CD14-positive monocyte (primary cell): Measurements from ENCODE around the gene DENND1A. TPM values are rescaled to one million over a fixed set of nuclear protein-coding genes. Genes with fewer than 3 reads are reported as not detected.

Source experiments
- DNase-seq, 3 donors: peaks; one replicate each; pipeline ENCODE4 v3.0.0-alpha.2; 2011 to 2022
- H2AFZ ChIP-seq: 2 replicates; pipeline ENCODE4 v1.6.0; 2012; ENCODE audit warnings: mild to moderate bottlenecking, low read depth, low read length, inconsistent platforms; ENCODE audit not compliant: insufficient read depth, poor library complexity, severe bottlenecking
- H3K27ac ChIP-seq, 2 donors: 1 replicate in 1 of 2; 2 replicates in 1 of 2; pipeline ENCODE4 v1.5.1; 2012 to 2013; ENCODE audit warnings: low read length in 2 of 2, control low read depth in 1 of 2, inconsistent platforms in 1 of 2, low read depth in 1 of 2, mild to moderate bottlenecking in 1 of 2
- H3K27me3 ChIP-seq, 2 donors: one replicate each; pipeline versions ENCODE4 v1.6.0 to v1.6.1; 2011 to 2013; ENCODE audit warnings: low read length in 2 of 2; ENCODE audit not compliant: control insufficient read depth in 2 of 2, insufficient read depth in 2 of 2
- H3K36me3 ChIP-seq, 2 donors: replicated peaks in 1 of 2; 1 replicate in 1 of 2; 2 replicates in 1 of 2; pipeline versions ENCODE4 v1.5.1 to v1.6.1; 2012 to 2013; ENCODE audit warnings: low read length in 2 of 2, control low read depth in 1 of 2, inconsistent platforms in 1 of 2, mild to moderate bottlenecking in 1 of 2; ENCODE audit not compliant: insufficient read depth in 2 of 2, control insufficient read depth in 1 of 2
- H3K4me1 ChIP-seq, 2 donors: 1 replicate in 1 of 2; 2 replicates in 1 of 2; pipeline versions ENCODE4 v1.5.1 to v1.6.1; 2012 to 2013; ENCODE audit warnings: low read length in 2 of 2, control low read depth in 1 of 2, inconsistent platforms in 1 of 2, mild to moderate bottlenecking in 1 of 2, moderate library complexity in 1 of 2; ENCODE audit not compliant: insufficient read depth in 2 of 2, control insufficient read depth in 1 of 2
- H3K4me2 ChIP-seq: replicated peaks from 2 replicates; pipeline ENCODE3; 2012; ENCODE audit warnings: low read length, moderate library complexity, mild to moderate bottlenecking; ENCODE audit not compliant: poor library complexity, severe bottlenecking; ENCODE audit errors: extremely low read depth
- H3K4me3 ChIP-seq, 3 experiments: fragments of 200-600 bp in 1 of 3; sonication (generic) in 1 of 3; replicated peaks in 1 of 3; 1 replicate in 2 of 3; 2 replicates in 1 of 3; pipeline ENCODE4 v1.5.1; 2011 to 2013; ENCODE audit warnings: low read length in 3 of 3, mild to moderate bottlenecking in 3 of 3, control low read depth in 2 of 3, low read depth in 2 of 3, inconsistent platforms in 1 of 3, moderate library complexity in 1 of 3
- H3K79me2 ChIP-seq: 2 replicates; pipeline ENCODE4 v1.6.0; 2012; ENCODE audit warnings: mild to moderate bottlenecking, control low read depth, inconsistent platforms, low read length, moderate library complexity; ENCODE audit not compliant: insufficient read depth
- H3K9ac ChIP-seq: 2 replicates; pipeline ENCODE4 v1.6.0; 2017; ENCODE audit warnings: low read length, mild to moderate bottlenecking; ENCODE audit not compliant: insufficient read depth, poor library complexity, severe bottlenecking
- H3K9me3 ChIP-seq, 2 donors: replicated peaks in 1 of 2; 1 replicate in 1 of 2; 2 replicates in 1 of 2; pipeline versions ENCODE4 v1.5.1 to v1.6.1; 2012 to 2013; ENCODE audit warnings: low read length in 2 of 2, control low read depth in 1 of 2; ENCODE audit not compliant: control insufficient read depth in 1 of 2, insufficient read depth in 1 of 2
- H4K20me1 ChIP-seq: 2 replicates; pipeline ENCODE4 v1.6.0; 2012; ENCODE audit warnings: mild to moderate bottlenecking, low read length, control low read depth, moderate library complexity; ENCODE audit not compliant: insufficient read depth
- H3K27ac Mint-ChIP-seq, 7 donors: one replicate each; pipeline ENCODE4 v1.8.0; 2020; ENCODE audit warnings: mild to moderate bottlenecking in 7 of 7, mixed read lengths in 7 of 7, moderate library complexity in 6 of 7, inconsistent platforms in 2 of 7
- H3K27me3 Mint-ChIP-seq, 3 donors: one replicate each; pipeline ENCODE4 v1.8.0; 2021 to 2022; ENCODE audit warnings: low read depth in 3 of 3, mild to moderate bottlenecking in 3 of 3, mixed read lengths in 3 of 3, moderate library complexity in 3 of 3, inconsistent platforms in 1 of 3
- H3K36me3 Mint-ChIP-seq, 2 donors: one replicate each; pipeline ENCODE4 v1.8.0; 2020; ENCODE audit warnings: mixed read lengths in 2 of 2, inconsistent platforms in 1 of 2, mild to moderate bottlenecking in 1 of 2
- H3K4me1 Mint-ChIP-seq: one replicate; pipeline ENCODE4 v1.8.0; 2020; ENCODE audit warnings: mild to moderate bottlenecking, mixed read lengths
- H3K4me3 Mint-ChIP-seq, 2 donors: one replicate each; pipeline ENCODE4 v1.8.0; 2020; ENCODE audit warnings: mild to moderate bottlenecking in 2 of 2, mixed read lengths in 2 of 2, moderate library complexity in 1 of 2
- H3K9me3 Mint-ChIP-seq, 7 donors: one replicate each; pipeline ENCODE4 v1.8.0; 2020 to 2022; ENCODE audit warnings: mixed read lengths in 7 of 7, mild to moderate bottlenecking in 6 of 7, moderate library complexity in 6 of 7, inconsistent platforms in 2 of 7
- CTCF ChIP-seq: fragments of 200-600 bp; IDR thresholded peaks from one replicate; pipeline ENCODE4 v1.8.0; 2022; ENCODE audit warnings: antibody characterized with exemption, mild to moderate bottlenecking
- WGBS: methylation state at CpG from one replicate; pipeline ENCODE4 v1.1.5; 2013; ENCODE audit warnings: missing lambda C conversion rate; ENCODE audit not compliant: insufficient coverage; 5-methylcytosine and 5-hydroxymethylcytosine counted together
- intact Hi-C, 2 donors: fragments of 100-400 bp; cut with micrococcal nuclease; formaldehyde crosslinking; loops; one replicate each; pipeline versions ENCODE4 v1.15.0 to v1.15.1; 2023
- polyA plus RNA-seq, 3 donors: library from polyadenylated mRNA; depleted of rRNA in 1 of 3; unstranded in 2 of 3; stranded (reverse) in 1 of 3; fragments of 300-500 nt in 2 of 3; fragments of >200 nt in 1 of 3; fragmentation: Illumina TruSeq in 2 of 3; gene quantifications; 1 replicate in 2 of 3; 2 replicates in 1 of 3; pipeline ENCODE4 v1.2.3, GENCODE V29; 2012 to 2021

DENND1A gene
- polyA plus RNA-seq, 3 donors = 24.8 to 73.0 (median 29.4) TPM

- H4K20me1 ChIP-seq = peaks cover 23% of the 10 kb centered on the region
- H3K27me3 Mint-ChIP-seq = peaks cover 0 to 2% (median 0%) of the 10 kb centered on the region in 3 donors
- H3K4me3 ChIP-seq = peak overlapping the region in 1 of 3 experiments; percentile 60
- peaks cover 0 to 8% (median 0%) of the 10 kb centered on the region in 7 donors for H3K9me3 Mint-ChIP-seq
- WGBS = no CpG with 5 or more reads among the region's 2 CpGs
- intact Hi-C loops = loop anchor here (5.0 kb wide), 2 partner anchors 61 to 66 kb away; partner anchors contain the start of gene DENND1A (in 1 of the 2)
- no peak overlapping the region for H2AFZ ChIP-seq
- peaks cover 80% of the 10 kb centered on the region for H3K4me1 Mint-ChIP-seq
- peaks cover 66 to 82% of the 10 kb centered on the region in 2 donors for H3K4me1 ChIP-seq
- H3K27ac ChIP-seq = peak overlapping the region in 1 of 2 donors; percentile 78
- no peaks in the 10 kb centered on the region for H3K27me3 ChIP-seq
- peak overlapping the region; percentile 80 to 96 (median 90) for H3K27ac Mint-ChIP-seq
- no peak overlapping the region for H3K4me3 Mint-ChIP-seq
- no peak for TF ChIP-seq CTCF
- peaks cover 0 to 4% of the 10 kb centered on the region in 2 donors for H3K36me3 ChIP-seq
- H3K36me3 Mint-ChIP-seq = peaks cover 4 to 13% of the 10 kb centered on the region in 2 donors
- DNase-seq = peak in 2 of 3 donors; percentile 18 to 19
- no peak overlapping the region for H3K9ac ChIP-seq
- H3K79me2 ChIP-seq = peaks cover 86% of the 10 kb centered on the region
- peak overlapping the region; percentile 67 for H3K4me2 ChIP-seq
- no peaks in the 10 kb centered on the region for H3K9me3 ChIP-seq
Measured at GRCh38 chr9:123866497-123866896, 63.4 kb downstream of the DENND1A start.

- no peak for TF ChIP-seq CTCF
- no CpG with 5 or more reads among the region's 3 CpGs for WGBS
- Mint-ChIP-seq H3K36me3 (peaks cover 4 to 10% of the 10 kb centered on the region in 2 donors), H3K27ac (peak overlapping the region; percentile 83 to 96 (median 90)), H3K27me3 (peaks cover 0 to 2% (median 0%) of the 10 kb centered on the region in 3 donors), H3K4me1 (peaks cover 86% of the 10 kb centered on the region), H3K4me3 (peak overlapping the region in 1 of 2 donors; percentile 46), H3K9me3 (peaks cover 0 to 8% (median 0%) of the 10 kb centered on the region in 7 donors)
- H3K4me1 ChIP-seq = peaks cover 77 to 93% of the 10 kb centered on the region in 2 donors
- peaks cover 0 to 4% of the 10 kb centered on the region in 2 donors for H3K36me3 ChIP-seq
- H3K9me3 ChIP-seq = no peaks in the 10 kb centered on the region
- no peaks in the 10 kb centered on the region for H3K27me3 ChIP-seq
- intact Hi-C loops = loop anchor here (5.0 kb wide), 2 partner anchors 62 to 67 kb away; partner anchors contain the start of gene DENND1A (in 1 of the 2)
- no peak overlapping the region for H3K9ac ChIP-seq
- H3K4me3 ChIP-seq = peak overlapping the region in 1 of 3 experiments; percentile 60
- DNase-seq = peak in 2 of 3 donors; percentile 29 to 41
- peaks cover 34% of the 10 kb centered on the region for H4K20me1 ChIP-seq
- no peak overlapping the region for H2AFZ ChIP-seq
- peak overlapping the region; percentile 67 for H3K4me2 ChIP-seq
- H3K79me2 ChIP-seq = peaks cover 86% of the 10 kb centered on the region
- H3K27ac ChIP-seq = peak overlapping the region; percentile 68 to 78
Measured at GRCh38 chr9:123865226-123866000, 64.5 kb downstream of the DENND1A start.
